HG02610 (cell line): Measurements from ENCODE around the gene CDC42BPG.

ENCODE experiments used
- ATAC-seq: cut with Tn5 transposase; IDR thresholded peaks from one replicate; pipeline ENCODE4 v1.9.1; 2021; ENCODE audit warnings: mild to moderate bottlenecking, moderate library complexity; ENCODE audit not compliant: unreplicated experiment

The CDC42BPG gene

DNA sequence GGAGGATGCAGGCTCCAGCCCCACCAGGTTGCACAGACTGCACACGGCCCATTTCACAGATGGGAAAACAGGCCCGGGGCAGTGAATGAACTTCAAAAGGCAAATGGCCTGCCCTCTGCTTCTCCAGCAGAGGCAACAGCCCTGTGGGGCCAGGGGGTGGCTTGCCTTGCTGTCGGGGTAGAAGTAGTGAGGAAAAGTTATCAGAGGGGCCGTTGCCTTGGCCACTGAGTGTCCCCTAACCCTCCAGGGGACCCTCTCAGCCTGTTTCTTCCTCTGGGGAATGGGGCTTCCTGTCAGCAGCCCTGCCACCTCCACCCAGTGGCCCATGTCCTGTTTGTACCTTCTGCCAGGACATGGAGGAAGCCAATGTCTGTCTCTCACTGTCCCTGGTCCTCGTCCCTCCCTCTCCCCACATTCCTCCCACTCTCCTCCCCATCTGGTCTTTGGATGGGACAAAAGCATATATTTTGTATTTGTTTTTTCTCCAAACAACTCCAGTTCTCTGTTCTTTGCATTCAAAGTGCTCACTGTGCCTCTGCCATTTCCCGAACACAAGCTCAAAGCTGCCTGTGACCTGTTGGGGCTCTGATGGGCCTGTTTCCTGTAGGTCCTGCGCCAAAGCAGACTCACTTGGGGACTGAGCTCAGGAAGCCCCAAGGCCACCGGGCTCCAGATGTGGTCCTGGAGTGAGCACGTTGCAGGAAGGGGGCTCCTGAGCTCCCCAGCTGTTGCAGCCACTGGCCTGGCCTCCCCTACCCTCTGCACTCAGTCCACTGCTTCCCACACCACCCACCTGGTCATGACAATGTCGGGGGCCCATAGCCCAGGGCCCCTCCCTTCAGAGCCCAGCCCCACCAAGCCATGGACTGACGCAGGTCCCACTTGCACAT is 50.9 kb downstream of the CDC42BPG start:
- no peak for ATAC-seq

DNA sequence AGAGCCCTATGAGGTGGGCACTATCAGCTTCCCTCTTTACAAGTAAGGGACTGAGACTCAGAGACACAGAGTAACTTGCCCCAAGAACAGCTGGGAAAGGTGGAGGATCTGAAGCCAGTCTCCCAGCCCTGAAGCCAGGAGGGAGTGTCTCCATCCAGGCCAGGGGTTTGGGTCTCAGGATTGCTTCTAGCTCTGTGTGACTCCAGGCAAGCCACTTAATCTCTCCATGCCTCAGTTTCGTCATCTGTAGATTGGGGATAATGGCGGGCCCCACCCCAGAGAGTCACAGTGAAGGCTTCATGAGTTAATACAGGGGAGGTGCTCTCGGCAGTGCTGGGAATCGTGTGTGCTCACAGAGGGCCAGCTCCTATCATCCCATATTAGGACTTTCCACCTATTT is 52.0 kb downstream of the CDC42BPG start:
- ATAC-seq = no peak

DNA sequence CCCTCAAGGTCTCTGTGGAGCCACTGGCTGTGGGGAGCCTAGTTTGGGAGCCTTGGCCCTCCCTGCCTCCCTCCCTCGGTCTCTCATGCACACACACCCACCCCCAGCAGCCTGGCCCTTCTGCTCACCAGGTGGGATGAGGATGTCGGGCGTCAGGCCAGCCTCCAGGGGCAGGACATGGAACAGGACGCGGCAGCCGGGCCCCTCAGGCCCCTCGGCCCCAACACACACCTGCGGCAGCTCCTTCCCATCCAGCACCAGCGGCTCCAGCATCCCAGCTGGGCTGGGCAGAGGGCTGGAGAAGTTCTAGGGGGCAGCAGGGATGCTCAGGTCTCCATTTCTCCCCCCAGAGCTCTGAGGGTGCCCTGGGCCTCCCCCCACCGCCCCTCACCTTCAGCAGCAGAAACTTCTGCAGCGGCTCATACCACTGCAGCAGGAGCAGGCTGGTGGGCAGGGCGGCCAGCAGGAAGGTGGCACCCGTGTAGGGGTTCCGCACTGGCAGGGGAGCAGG is 52.6 kb downstream of the CDC42BPG start:
- ATAC-seq = no peak

DNA sequence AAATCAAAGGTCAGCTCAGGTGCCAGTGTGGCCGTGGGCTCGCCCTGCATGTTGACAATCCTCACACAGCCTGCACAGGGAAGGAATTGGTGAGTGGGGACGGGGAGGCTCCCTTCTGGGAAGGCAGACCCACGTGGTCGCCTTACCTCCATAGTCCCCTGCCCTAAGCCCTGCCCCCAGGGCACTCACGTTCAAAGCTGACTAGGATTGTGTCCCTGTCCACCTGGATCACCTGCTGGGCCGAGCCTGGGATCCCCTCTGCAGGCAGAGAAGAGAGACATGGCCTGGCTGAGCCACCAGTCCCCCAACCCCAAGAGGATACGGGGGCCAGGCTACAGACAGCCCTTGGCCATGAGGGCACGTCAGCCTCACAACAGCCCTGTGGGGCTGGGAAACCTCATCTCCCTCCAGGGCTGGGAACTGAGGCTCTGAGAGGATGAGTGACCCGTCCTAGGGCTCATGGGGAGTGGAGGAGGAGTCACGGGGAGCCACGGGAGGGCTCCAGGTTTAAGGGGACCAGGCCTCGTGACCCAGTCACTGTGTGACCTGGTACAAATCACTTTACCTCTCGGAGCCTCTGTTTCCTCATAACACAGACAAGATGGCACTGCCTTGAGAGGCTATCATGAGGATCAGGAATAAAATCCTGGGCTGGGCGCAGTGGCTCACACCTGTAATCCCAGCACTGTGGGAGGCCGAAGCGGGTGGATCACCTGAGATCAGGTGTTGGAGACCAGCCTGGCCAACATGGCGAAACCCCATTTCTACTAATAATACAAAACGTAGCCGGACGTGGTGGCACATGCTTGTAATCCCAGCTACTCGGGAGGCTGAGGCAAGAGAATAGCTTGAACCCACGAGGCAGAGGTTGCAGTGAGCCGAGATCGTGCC is 54.0 kb downstream of the CDC42BPG start:
- no peak for ATAC-seq

DNA sequence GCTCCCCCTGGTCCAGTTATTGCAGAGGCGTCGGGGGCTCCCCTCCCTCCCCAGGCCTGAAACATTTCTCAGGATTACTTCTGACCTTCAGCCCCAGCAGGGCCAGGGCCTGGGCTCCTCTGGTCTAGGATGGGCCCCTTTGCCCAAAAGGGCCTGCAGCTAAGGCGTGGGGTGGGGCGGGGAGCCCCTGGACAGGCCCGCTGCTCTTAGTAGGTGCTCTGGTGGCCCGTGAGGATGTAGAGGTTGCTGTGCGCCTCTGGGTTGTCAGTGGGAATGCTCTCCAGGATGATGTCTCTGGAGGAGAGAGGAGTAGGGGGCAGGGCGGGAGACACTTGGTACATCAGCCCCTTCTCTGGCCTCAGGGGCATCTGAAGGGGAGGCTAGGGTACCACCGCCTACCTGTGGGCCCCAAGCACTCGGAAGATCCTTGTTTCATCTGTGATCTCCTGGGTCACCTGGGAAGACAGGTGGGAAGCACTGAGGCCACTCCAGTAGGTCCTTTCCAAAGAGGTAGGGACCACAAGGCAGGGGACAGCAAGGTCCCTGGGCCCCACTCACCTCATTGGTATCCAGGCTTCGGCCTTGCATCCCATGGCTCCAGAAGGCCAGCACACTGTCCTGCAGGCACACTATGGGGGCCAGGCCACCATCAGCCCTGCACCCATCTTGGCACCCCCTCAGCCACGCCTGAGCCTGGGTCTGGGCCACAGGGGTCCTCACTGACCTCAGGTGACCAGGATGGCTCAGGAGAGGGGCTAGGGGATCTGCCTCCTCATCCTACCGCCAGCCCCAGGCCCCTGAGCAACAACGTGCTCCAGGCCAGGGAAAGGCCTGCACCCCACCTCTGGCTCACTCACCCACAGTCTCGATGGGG is 54.9 kb downstream of the CDC42BPG start:
- ATAC-seq = no peak

DNA sequence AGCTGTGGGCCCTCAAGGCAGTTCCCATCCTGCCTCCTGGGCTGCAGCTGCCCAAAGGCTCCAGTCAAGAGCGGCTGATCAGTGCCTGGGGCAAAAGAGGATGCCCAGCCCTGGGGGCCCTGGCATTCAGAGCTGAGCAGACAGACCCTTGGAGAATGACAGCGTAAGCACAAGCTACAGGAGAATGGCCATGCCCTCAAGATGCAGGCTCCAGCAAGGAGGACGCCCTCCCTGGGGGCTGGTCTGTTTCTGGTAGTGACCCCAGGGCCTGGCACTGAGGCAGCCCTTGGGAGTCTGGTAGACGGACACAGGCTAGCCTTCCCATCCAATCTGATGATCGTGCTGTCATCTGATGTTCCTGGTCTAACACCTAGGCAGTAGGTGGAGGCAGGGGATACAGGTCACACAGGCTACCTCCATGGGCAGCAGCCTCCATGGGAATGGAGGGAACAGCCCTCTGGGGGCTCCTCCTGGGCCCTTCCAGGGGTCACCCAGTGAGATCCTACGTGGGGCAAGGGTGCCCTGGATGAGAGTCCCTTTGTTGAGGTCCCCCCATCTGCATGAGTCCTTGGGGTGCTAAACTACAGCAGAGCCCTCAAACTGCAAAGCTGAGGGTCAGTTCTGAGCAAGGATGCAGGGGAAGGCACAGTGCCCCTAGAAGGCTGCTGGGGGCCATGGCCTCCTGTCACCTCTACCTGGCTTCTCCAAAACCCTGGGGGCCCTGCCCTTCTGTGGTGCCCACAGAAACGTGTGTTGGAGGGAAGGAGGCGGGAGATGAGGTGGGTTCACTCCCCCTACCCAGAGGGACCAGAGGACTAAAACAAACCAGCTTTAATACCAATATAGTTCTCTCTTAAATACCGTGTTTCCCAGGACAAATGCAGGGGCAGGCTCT is 55.9 kb downstream of the CDC42BPG start:
- ATAC-seq = no peak

DNA sequence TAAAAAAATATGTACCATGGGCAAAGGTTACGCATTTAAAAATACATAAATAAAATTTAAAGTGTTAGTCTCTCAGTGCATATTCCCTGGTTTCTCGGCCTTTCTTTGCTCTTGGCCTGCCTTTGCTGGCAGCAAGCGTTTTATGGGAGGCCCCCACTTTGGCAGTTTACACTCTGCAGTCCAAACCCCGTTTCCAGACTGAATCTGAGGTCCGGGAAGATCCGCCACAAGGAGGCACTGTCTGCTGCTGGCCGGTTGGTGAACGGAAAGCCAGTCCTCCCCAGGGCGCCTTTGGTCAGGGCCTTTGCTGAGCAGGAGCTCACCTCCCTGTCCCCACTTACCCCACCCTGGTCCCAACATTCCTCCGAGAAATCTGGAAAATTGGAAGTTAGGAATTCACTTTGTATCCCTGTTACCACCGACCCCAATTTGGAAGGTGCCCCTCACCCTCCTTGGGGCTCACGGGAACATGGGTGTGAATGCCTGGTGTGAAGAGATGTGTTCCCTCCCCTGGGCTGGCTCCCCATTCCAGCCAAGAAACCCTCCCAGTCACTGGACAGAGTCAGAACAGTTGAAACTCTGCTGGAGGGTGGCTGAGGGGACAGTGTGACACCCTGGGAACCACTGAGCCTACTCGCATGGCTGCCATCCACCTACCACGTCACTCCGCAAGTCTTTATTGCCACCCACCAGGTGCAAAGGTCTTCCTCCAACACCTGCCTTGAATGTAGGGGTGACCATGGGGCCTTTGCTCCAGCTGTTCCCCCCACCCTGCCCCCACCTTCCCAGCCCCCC is 56.7 kb downstream of the CDC42BPG start:
- no peak for ATAC-seq

DNA sequence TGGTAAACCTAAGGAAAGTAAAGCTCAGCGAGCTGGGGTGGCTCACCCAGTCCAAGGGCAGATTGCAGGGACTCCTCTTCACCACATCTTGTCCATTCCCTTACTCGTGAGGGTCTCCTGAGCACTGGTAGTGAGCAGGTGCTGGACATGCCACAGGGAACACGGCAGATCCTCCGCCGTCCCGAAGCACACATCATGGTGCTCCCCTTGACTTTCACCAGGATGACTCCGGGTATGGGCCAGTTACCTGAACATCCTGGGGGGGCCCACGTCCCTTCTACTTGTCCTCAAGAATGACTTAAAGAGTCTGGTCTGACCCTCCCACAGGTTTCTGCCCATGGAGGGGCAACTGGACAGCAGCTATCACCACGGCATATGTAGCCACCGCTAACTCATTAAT is 58.1 kb downstream of the CDC42BPG start:
- ATAC-seq = no peak

DNA sequence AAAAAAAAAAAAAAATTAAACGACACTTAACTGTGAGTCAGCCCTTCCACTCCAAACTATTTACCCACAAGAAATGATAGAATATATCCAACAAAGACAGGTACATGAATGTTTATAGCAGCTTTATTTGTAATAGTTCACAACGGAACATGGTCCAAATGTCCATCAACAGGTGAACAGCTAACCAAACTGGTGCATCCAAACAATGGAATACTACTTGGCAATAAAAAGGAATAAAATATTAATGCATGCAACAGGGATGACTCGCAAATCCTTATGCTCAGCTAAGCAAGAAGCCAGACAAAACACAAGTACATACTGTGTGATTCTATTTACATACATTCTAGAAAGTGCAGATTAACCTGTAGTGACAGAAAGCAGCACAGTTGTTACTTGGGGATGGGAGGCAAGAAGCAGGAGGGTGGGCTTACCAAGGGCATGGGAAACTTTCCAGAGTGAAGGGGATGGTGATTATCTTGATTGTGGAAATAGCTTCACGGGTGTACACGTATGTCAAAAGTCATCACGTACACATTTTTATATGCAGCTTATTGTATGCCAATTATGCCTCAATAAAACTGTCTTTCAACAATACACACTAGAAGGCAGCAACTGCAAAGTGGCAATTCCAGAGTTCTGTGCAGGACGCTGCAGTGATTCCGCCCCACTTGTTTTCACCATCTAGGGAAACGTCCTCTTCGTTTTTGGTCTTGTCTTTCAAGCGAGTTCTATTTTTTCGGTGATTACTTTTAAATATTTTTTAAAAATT is 59.5 kb downstream of the CDC42BPG start:
- ATAC-seq = no peak

DNA sequence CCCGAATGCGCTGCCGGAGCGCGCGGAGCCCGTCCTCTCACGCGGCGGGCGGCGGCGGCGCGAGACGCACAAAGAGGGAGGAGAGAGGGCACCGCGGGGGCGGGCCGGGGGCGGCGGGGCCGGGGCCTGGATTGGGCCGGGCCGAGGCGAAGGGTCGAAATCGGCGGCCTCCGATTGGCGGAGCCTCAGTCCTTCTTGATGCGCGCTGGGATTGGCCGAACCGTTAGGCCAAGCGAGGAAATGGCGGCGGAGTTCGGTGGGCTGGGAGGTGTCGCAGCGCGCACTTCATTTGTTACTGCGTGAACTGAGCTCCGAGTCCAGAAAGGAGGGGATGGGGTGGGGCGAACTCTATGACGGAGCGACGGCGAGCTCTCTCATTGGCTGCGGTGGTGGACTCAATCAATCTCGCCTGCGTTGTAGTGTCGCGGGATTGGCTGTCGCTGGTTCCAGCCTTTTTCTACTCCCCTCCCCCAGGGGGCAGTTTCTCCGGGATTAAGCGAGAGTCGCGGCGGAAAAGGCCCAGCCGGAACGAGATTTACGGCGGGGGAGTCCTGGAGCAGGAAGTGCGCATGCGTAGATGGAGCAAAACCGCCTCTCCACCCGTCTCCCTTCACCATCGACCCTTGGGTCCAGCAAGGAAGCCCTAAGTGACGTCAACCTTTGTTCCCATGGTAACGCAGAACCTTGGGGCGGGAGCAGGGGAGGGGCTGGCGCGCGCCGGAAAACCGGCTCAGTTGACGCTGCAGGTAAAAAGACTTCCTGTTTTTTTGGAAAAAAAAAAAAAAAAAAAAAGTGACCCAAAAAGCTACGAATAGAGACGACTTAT is 65.8 kb downstream of the CDC42BPG start, which contains the start of gene SF1:
TSS of gene SF1 (minus strand) at position 70 of the 826 bp plus-strand sequence. CDS start 150 bp downstream, outside the sequence.
- peak; percentile 81 for ATAC-seq

DNA sequence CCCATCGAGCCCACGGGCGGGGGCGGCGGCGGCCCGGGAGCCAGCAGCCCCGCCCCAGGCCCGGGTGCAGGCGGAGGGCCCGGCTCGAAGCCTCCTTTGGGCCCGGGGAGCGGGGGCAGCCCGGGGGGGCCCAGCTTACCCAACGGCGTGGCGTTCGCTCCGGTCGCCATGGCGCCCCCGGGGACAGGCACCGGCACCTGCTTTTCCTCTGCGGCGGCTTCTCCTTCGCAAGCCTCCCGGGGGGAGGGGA is 66.3 kb downstream of the CDC42BPG start:
- ATAC-seq = peak; percentile 4

DNA sequence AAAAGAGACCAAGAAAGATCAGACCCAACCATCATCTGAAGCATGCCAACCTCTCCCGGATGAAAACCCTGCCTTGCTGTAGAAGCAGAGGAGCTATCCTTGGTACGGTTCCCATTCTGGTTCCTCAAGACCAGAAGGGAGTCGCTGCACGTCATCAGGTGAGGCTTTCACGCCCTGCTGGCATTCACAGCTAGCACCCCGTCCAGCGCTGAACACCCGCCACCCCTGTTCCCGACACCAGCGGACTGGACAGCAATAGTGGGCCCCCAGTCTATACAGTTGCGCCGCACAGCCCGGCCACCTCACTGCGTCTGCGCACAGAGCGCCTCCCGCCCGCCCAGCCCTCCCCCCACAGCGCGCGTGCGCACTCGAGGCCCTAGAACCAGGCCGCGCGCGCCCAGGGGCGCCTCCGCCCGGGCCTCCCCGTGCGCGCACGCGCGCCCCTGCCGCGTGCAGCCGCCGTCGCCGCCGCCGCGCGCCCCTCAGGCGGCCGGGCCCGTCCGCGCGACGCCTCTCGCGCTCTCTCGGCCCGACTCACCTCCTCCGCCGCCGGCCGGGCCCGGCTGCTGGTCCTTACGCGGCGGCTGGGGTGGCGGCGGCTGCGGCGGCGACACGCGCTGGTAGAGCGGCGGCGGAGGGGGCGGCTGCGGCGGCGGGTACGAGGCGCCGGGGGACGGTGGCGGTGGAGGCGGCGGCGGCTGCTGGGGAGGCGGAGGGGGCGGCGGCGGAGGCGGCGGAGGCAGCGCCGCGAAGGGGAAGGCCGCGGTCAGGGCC is 66.8 kb downstream of the CDC42BPG start:
- ATAC-seq = no peak

DNA sequence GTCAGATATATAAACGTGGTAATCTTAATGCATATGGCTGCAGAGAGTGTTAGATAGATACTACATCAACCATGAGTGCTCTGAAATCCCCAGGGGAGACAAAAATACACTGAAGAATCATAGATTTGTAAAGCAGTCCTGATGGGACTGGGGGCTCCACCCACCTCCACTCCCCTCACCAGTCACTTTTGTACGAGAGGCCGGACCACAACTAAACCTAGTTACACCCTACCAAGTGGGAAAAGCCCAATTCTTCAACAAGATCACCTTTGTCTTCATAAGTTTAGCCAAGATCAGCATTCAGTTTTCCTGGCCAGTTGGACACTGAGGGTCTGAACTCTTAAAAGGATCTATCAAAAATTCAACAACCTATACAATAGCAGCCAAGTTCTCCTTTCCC is 67.6 kb downstream of the CDC42BPG start:
- no peak for ATAC-seq

DNA sequence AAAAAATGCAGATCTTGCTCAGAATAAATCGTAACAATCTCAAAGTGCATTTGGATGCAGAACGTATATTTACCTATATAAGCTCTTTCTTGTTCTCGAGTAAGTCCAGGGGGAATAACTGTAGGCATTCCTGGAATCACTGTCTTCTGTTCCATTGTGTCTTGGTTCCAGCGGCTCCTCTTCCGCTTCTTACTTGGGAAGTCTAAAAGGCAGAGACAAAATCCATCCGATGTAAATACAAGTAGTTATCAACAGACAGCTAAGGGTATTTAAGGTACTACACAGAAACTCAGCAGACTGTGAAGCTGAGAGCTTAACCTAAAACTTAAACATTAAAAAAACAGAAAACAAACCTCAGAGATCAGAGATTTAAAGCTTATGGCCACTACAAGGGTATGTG is 68.0 kb downstream of the CDC42BPG start:
- no peak for ATAC-seq

DNA sequence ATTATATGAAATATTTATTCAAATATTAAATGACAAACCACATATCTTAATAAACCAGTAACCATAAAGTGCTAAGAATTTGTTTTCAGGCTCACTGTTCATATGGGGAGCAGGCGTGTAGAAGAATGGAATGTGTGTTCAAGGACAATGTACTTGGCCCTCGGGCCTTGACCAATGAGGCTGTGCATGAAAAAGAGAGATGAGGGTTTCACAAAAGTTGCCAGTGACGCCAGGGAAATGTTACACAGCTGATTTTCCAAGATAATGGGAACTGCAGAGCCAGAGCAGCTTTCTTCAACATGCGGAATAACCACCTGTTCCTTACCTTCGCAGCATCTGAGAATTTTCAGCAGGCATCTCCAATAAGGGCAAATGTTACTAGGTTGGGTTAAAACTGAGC is 70.3 kb downstream of the CDC42BPG start:
- ATAC-seq = no peak
